HG03575 (cell line): Measurements from ENCODE around the gene CEACAM5.

Experiments used
- ATAC-seq: cut with Tn5 transposase; IDR thresholded peaks from one replicate; pipeline ENCODE4 v1.9.1; 2021; ENCODE audit not compliant: unreplicated experiment, insufficient number of reproducible peaks, low FRiP score; ENCODE audit errors: extremely low read depth

The CEACAM5 gene

GRCh38 chr19:41708481-41708880, at the start of gene CEACAM5:
CEACAM5 (plus strand) TSS chr19:41708626; CDS start chr19:41708732, 106 bp downstream.
- ATAC-seq: no peak

DNA sequence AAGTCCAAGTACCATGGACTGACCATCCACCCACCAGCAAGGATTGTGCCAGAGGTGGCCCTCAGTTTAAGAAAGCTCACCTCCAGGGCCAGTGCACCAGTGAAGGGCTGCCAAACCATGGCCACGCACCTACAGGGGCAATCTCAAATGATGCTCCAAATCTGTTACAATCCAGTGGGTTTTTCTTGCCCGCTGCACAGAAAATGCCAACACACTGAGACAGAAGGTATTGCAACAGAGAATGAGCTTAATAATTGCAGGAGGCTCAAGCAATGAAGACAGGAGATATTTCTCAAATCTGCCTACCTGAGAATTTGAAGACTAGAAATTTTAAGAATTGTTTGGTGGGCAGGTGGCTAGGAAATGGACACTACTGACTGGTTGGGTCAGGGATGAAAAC, 42.4 kb upstream of the CEACAM5 start:
- ATAC-seq: no peak

DNA sequence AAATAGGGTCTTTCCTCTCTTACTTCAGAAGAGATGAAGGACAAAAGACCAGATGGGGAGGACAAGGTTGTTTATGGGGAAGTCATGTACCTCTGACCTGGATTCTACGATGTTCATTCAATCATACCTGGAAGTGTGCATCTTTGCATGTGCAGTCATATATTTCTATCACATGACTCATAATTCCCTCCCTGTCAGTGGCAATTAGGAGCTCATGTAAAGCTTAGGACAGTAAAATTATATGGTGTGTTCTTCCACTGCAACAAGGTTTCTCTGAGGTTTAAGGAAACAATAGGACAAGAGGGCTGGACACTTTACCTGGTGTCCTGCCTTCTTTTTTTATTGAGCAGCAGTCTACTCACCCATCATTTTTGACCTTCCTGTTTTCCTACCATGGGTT, 40.1 kb upstream of the CEACAM5 start:
- no peak for ATAC-seq

GRCh38 chr19:41670755-41671154, 37.7 kb upstream of the CEACAM5 start:
- no peak for ATAC-seq

DNA sequence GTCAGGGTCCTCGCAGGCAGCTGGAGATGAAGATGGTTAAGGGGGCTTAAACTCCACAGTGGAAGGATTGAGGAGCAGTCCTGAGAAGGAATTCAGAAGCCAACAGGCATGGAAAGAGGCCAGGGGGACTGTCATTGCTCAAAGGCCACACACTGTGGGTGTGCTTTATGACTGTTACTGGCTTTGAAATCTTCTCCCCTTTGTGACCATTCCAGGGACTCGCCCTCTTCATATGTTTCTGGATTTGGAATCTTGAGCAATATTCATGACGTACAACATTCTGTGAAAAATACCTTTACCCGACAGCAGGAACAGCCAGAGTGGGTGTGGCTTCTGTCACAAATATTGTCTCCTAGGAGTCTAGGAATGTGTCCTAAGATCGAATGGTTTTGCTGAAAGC, 36.9 kb upstream of the CEACAM5 start:
- ATAC-seq: no peak

GRCh38 chr19:41682437-41682836, 26.0 kb upstream of the CEACAM5 start:
- no peak for ATAC-seq

DNA sequence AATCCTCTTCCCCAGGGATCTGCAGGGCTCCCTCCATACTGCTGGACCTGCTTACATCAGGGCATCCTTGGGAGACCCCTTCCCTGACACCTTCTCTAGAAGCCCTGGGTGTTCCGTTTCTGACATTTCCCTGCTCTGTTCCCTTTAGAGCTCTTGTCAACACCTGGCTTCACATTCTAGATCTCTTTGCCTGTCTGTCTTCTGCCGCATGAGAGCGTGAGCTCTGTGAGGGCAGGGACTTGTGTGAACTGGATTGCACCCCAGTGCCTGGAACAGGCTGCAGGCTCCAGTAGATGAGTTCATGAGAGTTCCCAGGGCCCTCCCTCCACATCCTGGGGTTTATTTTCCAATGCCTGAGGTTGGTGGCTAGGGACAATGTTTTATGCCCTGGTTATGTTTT, 21.0 kb upstream of the CEACAM5 start:
- ATAC-seq: no peak

DNA sequence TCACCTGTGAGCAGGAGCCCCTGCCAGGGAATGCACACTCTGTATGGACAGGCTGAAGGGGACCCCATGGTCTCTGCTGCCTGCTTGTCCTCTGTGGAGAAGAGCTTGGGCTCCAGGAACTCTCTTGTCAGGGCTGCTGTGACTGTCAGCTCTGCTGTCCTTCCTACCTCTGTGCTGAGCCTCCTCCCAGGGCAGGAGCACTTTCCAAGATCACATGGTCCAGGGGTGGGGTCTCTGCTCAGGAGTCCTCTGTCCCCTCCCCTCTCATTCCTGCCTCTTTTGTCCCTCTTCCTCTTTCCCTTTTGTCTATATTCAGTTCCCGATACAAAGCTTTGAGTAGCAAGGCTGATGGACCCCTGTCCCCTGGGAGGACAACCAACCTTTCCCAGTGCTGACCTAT, 20.3 kb upstream of the CEACAM5 start, which contains the start of gene CEACAM7:
Gene CEACAM7, minus strand, starts transcription at position 173 of the 400 bp plus-strand sequence. Its CDS starts 105 bp downstream, at position 68.
- ATAC-seq: no peak

DNA sequence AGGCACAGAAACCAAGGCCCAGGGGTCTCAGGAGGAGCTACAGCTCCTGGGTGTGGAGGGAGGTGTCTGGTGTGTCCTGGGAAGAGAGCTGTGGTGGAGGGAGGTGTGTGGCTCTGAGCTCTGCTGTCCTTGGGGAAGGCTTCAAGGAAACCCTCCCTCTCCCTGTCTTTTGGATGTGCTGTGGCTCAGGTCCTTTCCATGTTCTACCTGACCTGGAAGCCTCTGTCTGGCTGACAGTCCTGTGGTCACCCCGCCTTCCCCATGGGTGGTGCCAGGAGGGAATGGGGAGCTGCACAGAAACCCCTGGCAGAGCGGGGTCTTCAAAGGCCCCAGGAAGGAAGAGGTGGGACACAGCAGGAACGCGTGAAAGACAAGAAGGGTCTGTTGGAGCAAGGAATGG, 19.7 kb upstream of the CEACAM5 start:
- ATAC-seq: no peak

DNA sequence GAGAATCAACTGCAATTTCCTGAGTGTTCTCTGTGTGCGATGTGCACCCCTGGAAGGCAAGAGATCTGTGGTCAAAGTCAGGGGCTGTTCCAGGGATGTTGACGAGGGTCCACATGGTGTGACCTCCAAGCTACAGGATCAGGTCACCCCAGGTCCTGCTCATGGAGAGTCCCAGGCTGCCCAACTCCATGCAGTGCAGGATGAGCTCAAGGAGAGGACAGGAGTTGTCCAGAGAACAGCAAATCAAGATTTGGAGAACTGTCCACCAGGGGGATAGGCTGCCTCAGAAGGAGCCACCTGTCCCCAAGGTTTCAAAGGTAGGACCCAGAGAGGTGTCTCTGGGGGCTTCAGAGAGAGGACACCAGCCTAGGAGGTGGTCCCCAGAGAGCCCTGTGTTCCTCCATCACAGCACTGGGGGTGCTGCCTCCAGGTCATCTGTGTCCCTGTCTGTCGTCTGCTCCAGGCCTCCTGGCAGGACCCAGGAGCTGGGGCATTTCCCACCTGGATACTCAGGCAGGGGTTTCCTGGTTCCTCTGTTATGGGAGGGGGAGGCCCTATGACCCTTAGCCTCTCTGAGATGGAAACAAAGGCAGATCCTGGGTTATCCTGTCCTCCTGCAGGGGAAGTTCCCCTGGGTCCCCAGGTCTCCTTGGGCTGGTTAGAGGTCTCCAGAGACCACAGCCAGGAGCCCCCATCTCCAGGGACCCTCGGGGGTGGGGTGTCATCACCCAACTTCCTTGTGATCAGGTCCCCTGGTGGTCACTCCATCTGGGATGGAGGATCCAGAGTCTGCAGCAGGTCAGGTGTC, 18.2 kb upstream of the CEACAM5 start:
- ATAC-seq: no peak

GRCh38 chr19:41690801-41691065, 17.7 kb upstream of the CEACAM5 start:
- no peak for ATAC-seq

- ATAC-seq: no peak
Measured at GRCh38 chr19:41691268-41691970, 17.0 kb upstream of the CEACAM5 start.

- no peak for ATAC-seq
Measured at GRCh38 chr19:41694196-41694595, 14.2 kb upstream of the CEACAM5 start.

DNA sequence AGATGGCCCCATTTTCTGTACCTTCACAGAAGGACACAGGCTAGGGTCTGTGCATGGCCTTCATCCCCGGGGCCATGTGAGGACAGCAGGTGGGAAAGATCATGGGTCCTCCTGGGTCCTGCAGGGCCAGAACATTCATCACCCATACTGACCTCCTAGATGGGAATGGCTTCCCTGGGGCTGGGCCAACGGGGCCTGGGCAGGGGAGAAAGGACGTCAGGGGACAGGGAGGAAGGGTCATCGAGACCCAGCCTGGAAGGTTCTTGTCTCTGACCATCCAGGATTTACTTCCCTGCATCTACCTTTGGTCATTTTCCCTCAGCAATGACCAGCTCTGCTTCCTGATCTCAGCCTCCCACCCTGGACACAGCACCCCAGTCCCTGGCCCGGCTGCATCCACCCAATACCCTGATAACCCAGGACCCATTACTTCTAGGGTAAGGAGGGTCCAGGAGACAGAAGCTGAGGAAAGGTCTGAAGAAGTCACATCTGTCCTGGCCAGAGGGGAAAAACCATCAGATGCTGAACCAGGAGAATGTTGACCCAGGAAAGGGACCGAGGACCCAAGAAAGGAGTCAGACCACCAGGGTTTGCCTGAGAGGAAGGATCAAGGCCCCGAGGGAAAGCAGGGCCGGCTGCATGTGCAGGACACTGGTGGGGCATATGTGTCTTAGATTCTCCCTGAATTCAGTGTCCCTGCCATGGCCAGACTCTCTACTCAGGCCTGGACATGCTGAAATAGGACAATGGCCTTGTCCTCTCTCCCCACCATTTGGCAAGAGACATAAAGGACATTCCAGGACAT, 13.4 kb upstream of the CEACAM5 start:
- ATAC-seq: no peak

- no peak for ATAC-seq
Measured at GRCh38 chr19:41695745-41696144, 12.7 kb upstream of the CEACAM5 start.

DNA sequence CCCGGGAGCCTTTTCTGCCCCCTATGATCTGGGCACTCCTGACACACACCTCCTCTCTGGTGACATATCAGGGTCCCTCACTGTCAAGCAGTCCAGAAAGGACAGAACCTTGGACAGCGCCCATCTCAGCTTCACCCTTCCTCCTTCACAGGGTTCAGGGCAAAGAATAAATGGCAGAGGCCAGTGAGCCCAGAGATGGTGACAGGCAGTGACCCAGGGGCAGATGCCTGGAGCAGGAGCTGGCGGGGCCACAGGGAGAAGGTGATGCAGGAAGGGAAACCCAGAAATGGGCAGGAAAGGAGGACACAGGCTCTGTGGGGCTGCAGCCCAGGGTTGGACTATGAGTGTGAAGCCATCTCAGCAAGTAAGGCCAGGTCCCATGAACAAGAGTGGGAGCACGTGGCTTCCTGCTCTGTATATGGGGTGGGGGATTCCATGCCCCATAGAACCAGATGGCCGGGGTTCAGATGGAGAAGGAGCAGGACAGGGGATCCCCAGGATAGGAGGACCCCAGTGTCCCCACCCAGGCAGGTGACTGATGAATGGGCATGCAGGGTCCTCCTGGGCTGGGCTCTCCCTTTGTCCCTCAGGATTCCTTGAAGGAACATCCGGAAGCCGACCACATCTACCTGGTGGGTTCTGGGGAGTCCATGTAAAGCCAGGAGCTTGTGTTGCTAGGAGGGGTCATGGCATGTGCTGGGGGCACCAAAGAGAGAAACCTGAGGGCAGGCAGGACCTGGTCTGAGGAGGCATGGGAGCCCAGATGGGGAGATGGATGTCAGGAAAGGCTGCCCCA, 11.8 kb upstream of the CEACAM5 start:
- ATAC-seq: no peak

DNA sequence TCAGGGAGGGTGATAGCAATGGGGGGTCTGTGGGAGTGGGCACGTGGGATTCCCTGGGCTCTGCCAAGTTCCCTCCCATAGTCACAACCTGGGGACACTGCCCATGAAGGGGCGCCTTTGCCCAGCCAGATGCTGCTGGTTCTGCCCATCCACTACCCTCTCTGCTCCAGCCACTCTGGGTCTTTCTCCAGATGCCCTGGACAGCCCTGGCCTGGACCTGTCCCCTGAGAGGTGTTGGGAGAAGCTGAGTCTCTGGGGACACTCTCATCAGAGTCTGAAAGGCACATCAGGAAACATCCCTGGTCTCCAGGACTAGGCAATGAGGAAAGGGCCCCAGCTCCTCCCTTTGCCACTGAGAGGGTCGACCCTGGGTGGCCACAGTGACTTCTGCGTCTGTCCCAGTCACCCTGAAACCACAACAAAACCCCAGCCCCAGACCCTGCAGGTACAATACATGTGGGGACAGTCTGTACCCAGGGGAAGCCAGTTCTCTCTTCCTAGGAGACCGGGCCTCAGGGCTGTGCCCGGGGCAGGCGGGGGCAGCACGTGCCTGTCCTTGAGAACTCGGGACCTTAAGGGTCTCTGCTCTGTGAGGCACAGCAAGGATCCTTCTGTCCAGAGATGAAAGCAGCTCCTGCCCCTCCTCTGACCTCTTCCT, 11.1 kb upstream of the CEACAM5 start:
- no peak for ATAC-seq

GRCh38 chr19:41698746-41699230, 9.6 kb upstream of the CEACAM5 start:
- no peak for ATAC-seq
